Fibroblast of lung (primary cell): ENCODE measurements around the gene SLC39A7. TPM values are rescaled to one million over a fixed set of nuclear protein-coding genes. Genes with fewer than 3 reads are reported as not detected.

Experiments
- DNase-seq, 2 donors: peaks; one replicate each; pipeline versions ENCODE4 v3.0.0 to v3.0.0-alpha.2; 2010; ENCODE audit warnings: low read depth in 2 of 2
- H2AFZ ChIP-seq: 2 replicates; pipeline ENCODE4 v1.5.1; 2012; ENCODE audit warnings: low read length, control low read depth, inconsistent platforms
- H3K27ac ChIP-seq: 2 replicates; pipeline ENCODE4 v1.5.1; 2011; ENCODE audit warnings: low read length, control low read depth; ENCODE audit not compliant: insufficient read depth
- H3K27me3 ChIP-seq: 2 replicates; pipeline ENCODE4 v1.5.1; 2011; ENCODE audit warnings: mild to moderate bottlenecking, low read length; ENCODE audit not compliant: control insufficient read depth, insufficient read depth
- H3K36me3 ChIP-seq: 2 replicates; pipeline ENCODE4 v1.5.1; 2011; ENCODE audit warnings: low read length; ENCODE audit not compliant: control insufficient read depth, insufficient read depth
- H3K4me1 ChIP-seq: 2 replicates; pipeline ENCODE4 v1.5.1; 2011; ENCODE audit warnings: low read length; ENCODE audit not compliant: control insufficient read depth, insufficient read depth; ENCODE audit errors: extremely low read depth
- H3K4me2 ChIP-seq: 2 replicates; pipeline ENCODE4 v1.5.1; 2011; ENCODE audit warnings: low read length, control low read depth; ENCODE audit not compliant: insufficient read depth; ENCODE audit errors: extremely low read depth
- H3K4me3 ChIP-seq, 4 experiments: fragments of 200-600 bp in 1 of 4; sonication (generic) in 1 of 4; replicated peaks in 1 of 4; 2 replicates each; pipeline ENCODE4 v1.5.1; 2011 to 2016; ENCODE audit warnings: low read length in 4 of 4, low read depth in 3 of 4, mild to moderate bottlenecking in 3 of 4, control low read depth in 2 of 4, inconsistent platforms in 1 of 4, mixed read lengths in 1 of 4; ENCODE audit not compliant: insufficient read depth in 1 of 4; ENCODE audit errors: control extremely low read depth in 1 of 4
- H3K79me2 ChIP-seq: 2 replicates; pipeline ENCODE4 v1.5.1; 2012; ENCODE audit warnings: mild to moderate bottlenecking, low read length, inconsistent platforms; ENCODE audit not compliant: control insufficient read depth, insufficient read depth
- H3K9ac ChIP-seq: 2 replicates; pipeline ENCODE4 v1.5.1; 2011; ENCODE audit warnings: mild to moderate bottlenecking, low read length, control low read depth; ENCODE audit not compliant: insufficient read depth
- H3K9me3 ChIP-seq: 2 replicates; pipeline ENCODE4 v1.5.1; 2012; ENCODE audit warnings: low read depth, low read length; ENCODE audit not compliant: control insufficient read depth, insufficient read depth
- H4K20me1 ChIP-seq: 2 replicates; pipeline ENCODE4 v1.5.1; 2011; ENCODE audit warnings: low read length; ENCODE audit not compliant: control insufficient read depth, insufficient read depth; ENCODE audit errors: extremely low read depth
- EZH2 ChIP-seq: IDR thresholded peaks from 2 replicates; pipeline ENCODE4 v1.5.1; 2012; ENCODE audit warnings: low read length, control low read depth, mild to moderate bottlenecking; ENCODE audit errors: missing control alignments
- polyA plus RNA-seq, 2 donors: library from polyadenylated mRNA; depleted of rRNA in 1 of 2; stranded (reverse) in 1 of 2; unstranded in 1 of 2; fragments of >200 nt; gene quantifications; 2 replicates each; pipeline ENCODE4 v1.2.1, GENCODE V29; 2011 to 2012; ENCODE audit warnings: missing spikeins in 1 of 2
- total RNA-seq: library from RNA; depleted of rRNA; stranded (reverse); fragments of >200 nt; gene quantifications from 2 replicates; pipeline ENCODE4 v1.2.1, GENCODE V29; 2014
- TF ChIP-seq, protein P1 (sequence below), 2 donors: IDR thresholded peaks in 1 of 2; conservative IDR thresholded peaks in 1 of 2; 1 replicate in 1 of 2; 2 replicates in 1 of 2; pipeline ENCODE4 v1.5.1; 2011 to 2012; ENCODE audit warnings: low read length in 2 of 2, control low read depth in 1 of 2, inconsistent platforms in 1 of 2, low read depth in 1 of 2, mild to moderate bottlenecking in 1 of 2

SLC39A7 gene
- total and polyA plus RNA-seq, 2 donors (not counting 1 experiment from before 2014, with no cell fraction given): 112 to 160 TPM

DNA sequence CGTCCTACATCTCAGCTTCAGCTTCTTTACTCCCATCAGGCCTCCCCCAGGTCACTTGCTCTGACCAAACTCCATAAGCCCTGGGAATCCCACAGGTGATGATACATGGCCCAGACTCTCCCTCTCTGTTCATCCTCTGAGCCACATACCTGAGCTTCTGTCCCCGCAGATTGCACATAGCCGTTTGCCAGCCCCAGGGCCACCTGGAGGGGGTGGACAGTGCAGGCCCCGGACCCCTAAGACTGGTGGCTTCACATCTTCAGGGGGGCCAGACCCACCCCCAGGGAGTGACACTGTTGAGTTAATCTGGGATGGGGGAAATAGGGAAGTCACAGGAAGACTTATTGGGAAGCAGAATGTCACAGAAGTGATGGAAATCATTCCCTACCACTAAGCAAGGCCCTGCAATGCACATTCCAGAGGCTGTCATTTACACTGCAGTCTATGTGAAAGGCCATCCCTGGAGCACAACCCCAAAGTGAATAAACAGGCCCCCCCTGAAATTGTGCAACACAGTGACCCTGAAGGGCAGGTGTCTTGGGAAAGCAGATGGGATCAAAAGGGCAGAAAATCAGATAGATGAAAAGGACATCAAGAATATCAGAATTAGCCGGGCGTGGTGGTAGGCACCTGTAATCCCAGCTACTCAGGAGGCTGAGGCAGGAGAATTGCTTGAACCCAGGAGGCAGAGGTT lies 2.4 kb upstream of the SLC39A7 start:
- Histone ChIP-seq H3K79me2 (peaks cover 44% of the 10 kb centered on the region), H3K9ac (no peak overlapping the region)
- TF ChIP-seq EZH2: no peak
- TF ChIP-seq, protein P1, sequence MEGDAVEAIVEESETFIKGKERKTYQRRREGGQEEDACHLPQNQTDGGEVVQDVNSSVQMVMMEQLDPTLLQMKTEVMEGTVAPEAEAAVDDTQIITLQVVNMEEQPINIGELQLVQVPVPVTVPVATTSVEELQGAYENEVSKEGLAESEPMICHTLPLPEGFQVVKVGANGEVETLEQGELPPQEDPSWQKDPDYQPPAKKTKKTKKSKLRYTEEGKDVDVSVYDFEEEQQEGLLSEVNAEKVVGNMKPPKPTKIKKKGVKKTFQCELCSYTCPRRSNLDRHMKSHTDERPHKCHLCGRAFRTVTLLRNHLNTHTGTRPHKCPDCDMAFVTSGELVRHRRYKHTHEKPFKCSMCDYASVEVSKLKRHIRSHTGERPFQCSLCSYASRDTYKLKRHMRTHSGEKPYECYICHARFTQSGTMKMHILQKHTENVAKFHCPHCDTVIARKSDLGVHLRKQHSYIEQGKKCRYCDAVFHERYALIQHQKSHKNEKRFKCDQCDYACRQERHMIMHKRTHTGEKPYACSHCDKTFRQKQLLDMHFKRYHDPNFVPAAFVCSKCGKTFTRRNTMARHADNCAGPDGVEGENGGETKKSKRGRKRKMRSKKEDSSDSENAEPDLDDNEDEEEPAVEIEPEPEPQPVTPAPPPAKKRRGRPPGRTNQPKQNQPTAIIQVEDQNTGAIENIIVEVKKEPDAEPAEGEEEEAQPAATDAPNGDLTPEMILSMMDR (conservative IDR thresholded peaks at IDR 0.05 in 1 of 2, IDR thresholded peaks at IDR 0.05 in 1 of 2; ENCODE audit: low read depth in 1 of 2, low read length in 2 of 2): no peak

DNA sequence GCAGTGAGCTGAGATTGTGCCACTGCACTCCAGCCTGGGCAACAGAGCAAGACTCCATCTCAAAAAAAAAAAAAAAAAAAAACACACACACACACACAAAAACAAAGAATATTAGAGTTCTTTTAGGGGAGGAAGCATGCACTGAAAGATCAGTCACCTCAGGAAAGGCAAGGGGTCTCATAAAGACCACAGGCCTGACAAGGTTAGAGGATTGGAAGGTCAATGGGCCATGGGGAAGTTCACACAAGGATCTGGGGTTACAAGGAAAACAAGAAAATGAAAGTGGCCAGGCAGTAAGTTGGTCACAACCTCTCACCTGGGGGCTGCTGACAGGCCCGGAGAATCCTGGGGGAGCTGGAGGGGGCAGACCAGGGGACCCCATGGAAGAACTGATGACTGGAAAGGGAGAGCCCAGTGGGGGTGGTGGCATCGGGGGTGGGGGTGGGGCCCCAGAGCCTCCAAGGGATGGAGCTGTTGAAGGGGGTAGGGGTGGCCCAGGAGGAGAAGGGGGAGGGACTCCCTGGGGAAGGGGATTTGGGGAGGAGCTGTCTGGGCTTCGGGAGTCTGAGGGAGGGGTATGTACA lies 1.7 kb upstream of the SLC39A7 start:
- Histone ChIP-seq H3K36me3 (peaks cover 30% of the 10 kb centered on the region), H3K9ac (no peak overlapping the region), H3K27me3 (no peaks in the 10 kb centered on the region), H3K4me2 (peak overlapping the region; percentile 98), H3K79me2 (peaks cover 51% of the 10 kb centered on the region), H3K4me3 (peak overlapping the region; percentile 67 to 97 (median 96)), H4K20me1 (no peaks in the 10 kb centered on the region), H2AFZ (no peak overlapping the region), H3K9me3 (no peaks in the 10 kb centered on the region), H3K4me1 (peaks cover 17% of the 10 kb centered on the region), H3K27ac (no peak overlapping the region)
- TF ChIP-seq, protein P1 (conservative IDR thresholded peaks at IDR 0.05 in 1 of 2, IDR thresholded peaks at IDR 0.05 in 1 of 2; ENCODE audit: low read depth in 1 of 2, low read length in 2 of 2): no peak
- TF ChIP-seq EZH2: no peak
- DNase-seq: no peak

More for the DNA sequence above, 2.4 kb upstream of the SLC39A7 start:
- Histone ChIP-seq H4K20me1 (no peaks in the 10 kb centered on the region), H3K4me1 (peaks cover 14% of the 10 kb centered on the region), H3K4me2 (no peak overlapping the region), H3K27me3 (no peaks in the 10 kb centered on the region), H3K4me3 (peak overlapping the region in 1 of 4 experiments; percentile 22), H3K36me3 (peaks cover 25% of the 10 kb centered on the region), H3K27ac (no peak overlapping the region), H3K9me3 (no peaks in the 10 kb centered on the region), H2AFZ (no peak overlapping the region)
- no peak for DNase-seq

DNA sequence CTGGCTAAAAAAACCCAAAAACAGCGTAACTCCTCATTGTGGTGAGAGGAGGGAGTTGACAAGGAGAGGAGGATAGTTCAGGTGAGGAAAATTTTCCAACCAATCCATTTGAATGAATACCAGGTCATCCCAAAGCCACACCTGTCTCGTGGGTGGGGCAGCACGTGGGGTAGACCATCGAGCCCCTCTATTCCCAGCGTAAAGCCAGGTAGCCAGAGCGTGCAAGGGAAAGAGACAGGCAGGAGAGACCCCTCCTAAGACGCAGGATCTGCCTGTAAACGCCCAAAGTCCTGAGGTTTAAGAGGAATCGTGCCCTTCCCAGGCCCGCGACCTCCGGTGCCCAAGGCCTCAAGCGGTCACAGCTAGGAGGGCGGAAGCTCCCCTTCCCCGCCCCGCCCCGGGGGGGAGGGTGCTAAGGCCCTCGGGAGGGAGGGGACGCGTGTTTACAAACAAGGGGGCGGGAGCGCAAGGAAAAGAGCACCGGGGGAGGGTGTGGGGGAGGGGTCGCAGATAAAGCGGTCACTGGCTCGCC lies 914 bp upstream of the SLC39A7 start:
- H3K4me1 ChIP-seq: peaks cover 22% of the 10 kb centered on the region
- no peaks in the 10 kb centered on the region for H3K9me3 ChIP-seq
- TF ChIP-seq, protein P1 (conservative IDR thresholded peaks at IDR 0.05 in 1 of 2, IDR thresholded peaks at IDR 0.05 in 1 of 2; ENCODE audit: low read depth in 1 of 2, low read length in 2 of 2): no peak
- no peak for TF ChIP-seq EZH2
- peaks cover 30% of the 10 kb centered on the region for H3K36me3 ChIP-seq
- DNase-seq: peak; percentile 59 to 64
- no peaks in the 10 kb centered on the region for H4K20me1 ChIP-seq
- peak overlapping the region; percentile 67 to 97 (median 96) for H3K4me3 ChIP-seq
- peaks cover 52% of the 10 kb centered on the region for H3K79me2 ChIP-seq
- peak overlapping the region; percentile 47 for H2AFZ ChIP-seq
- H3K27ac ChIP-seq: peak overlapping the region; percentile 94
- H3K9ac ChIP-seq: peak overlapping the region; percentile 98
- peak overlapping the region; percentile 98 for H3K4me2 ChIP-seq
- H3K27me3 ChIP-seq: no peaks in the 10 kb centered on the region
